A549 (cell line): Measurements from ENCODE around the gene TBC1D22A. TPM values are rescaled to one million over a fixed set of nuclear protein-coding genes. Genes with fewer than 3 reads are reported as not detected.

Experiments
- ATAC-seq, 2 experiments: fragments of 200-7000 bp in 1 of 2; fragments of >200 bp in 1 of 2; cut with Nextera tagmentation in 1 of 2; cut with Tn5 transposase in 1 of 2; 3 replicates each; pipeline versions ENCODE4 v1.8.0 to v1.9.1; 2018 to 2020; ENCODE audit warnings: mild to moderate bottlenecking in 1 of 2, moderate library complexity in 1 of 2
- CTCF ChIA-PET: fragments of 300-600 bp; sonication (Branson Sonifier 250); formaldehyde crosslinking; extraction: SDS; loops from one replicate; lab custom pipeline; 2021; ENCODE audit warnings: antibody characterized with exemption, inconsistent platforms; lab: Yijun Ruan, JAX
- POLR2A ChIA-PET: fragments of 350-600 bp; formaldehyde crosslinking; extraction: SDS; loops from one replicate; lab custom pipeline; 2021; ENCODE audit warnings: antibody characterized with exemption, inconsistent platforms; lab: Yijun Ruan, JAX
- DNase-seq, 2 experiments: peaks; one replicate each; pipeline versions ENCODE4 v3.0.0 to v3.0.0-alpha.2; 2011 to 2016; ENCODE audit warnings: low read depth in 1 of 2, low spot score in 1 of 2
- FAIRE-seq: peaks from 2 replicates; lab custom pipeline; 2011; peaks lifted over from hg19 to GRCh38; lab: Jason Lieb, UNC
- H3K27ac ChIP-seq, 2 experiments: fragments of >200 bp; sonication (Bioruptor Twin); formaldehyde crosslinking; 3 replicates each; pipeline ENCODE4 v1.5.1; 2016 to 2017
- H3K4me1 ChIP-seq: fragments of >200 bp; sonication (Bioruptor Twin); formaldehyde crosslinking; 3 replicates; pipeline ENCODE4 v1.6.1; 2016
- H3K4me2 ChIP-seq: fragments of >200 bp; sonication (Bioruptor Twin); formaldehyde crosslinking; 3 replicates; pipeline ENCODE4 v1.6.1; 2016
- H3K4me3 ChIP-seq: fragments of >200 bp; sonication (Bioruptor Twin); formaldehyde crosslinking; 3 replicates; pipeline ENCODE4 v1.5.1; 2016
- H3K9me3 ChIP-seq: fragments of >200 bp; sonication (Bioruptor Twin); formaldehyde crosslinking; 3 replicates; pipeline ENCODE4 v1.6.1; 2016
- BCL3 ChIP-seq: fragments of >200 bp; sonication (Bioruptor Twin); formaldehyde crosslinking; IDR thresholded peaks from 3 replicates; pipeline ENCODE4 v1.6.1; 2016
- CBX2 ChIP-seq: fragments of 200-600 bp; sonication (generic); IDR thresholded peaks from 2 replicates; pipeline ENCODE4 v1.6.1; 2016; ENCODE audit warnings: low read depth, mild to moderate bottlenecking, borderline replicate concordance
- CBX8 ChIP-seq: fragments of 200-600 bp; sonication (generic); IDR thresholded peaks from 2 replicates; pipeline ENCODE4 v1.6.1; 2016
- CHD2 ChIP-seq: fragments of 150-350 bp; IDR thresholded peaks from 2 replicates; pipeline ENCODE4 v1.6.1; 2014; ENCODE audit warnings: low read length; ENCODE audit not compliant: partially characterized antibody
- CHD4 ChIP-seq: fragments of 200-600 bp; sonication (generic); IDR thresholded peaks from 2 replicates; pipeline ENCODE4 v1.6.1; 2016; ENCODE audit warnings: antibody characterized with exemption, mild to moderate bottlenecking, borderline replicate concordance
- EHF ChIP-seq: fragments of 250-450 bp; sonication (Bioruptor Pico); IDR thresholded peaks from 2 replicates; pipeline ENCODE4 v1.5.0; 2020; ENCODE audit warnings: mild to moderate bottlenecking
- ELK1 ChIP-seq: fragments of 150-350 bp; IDR thresholded peaks from 2 replicates; pipeline ENCODE4 v1.6.1; 2014; ENCODE audit warnings: low read depth, mild to moderate bottlenecking, low read length
- FOXS1 ChIP-seq: fragments of 250-450 bp; sonication (Bioruptor Pico); IDR thresholded peaks from 2 replicates; pipeline ENCODE4 v1.5.0; 2020; ENCODE audit warnings: mild to moderate bottlenecking, moderate library complexity
- GATA3 ChIP-seq: IDR thresholded peaks from 2 replicates; pipeline ENCODE4 v1.6.1; 2012; ENCODE audit warnings: borderline replicate concordance
- HOXB5 ChIP-seq: fragments of 250-450 bp; sonication (Bioruptor Pico); IDR thresholded peaks from 2 replicates; pipeline ENCODE4 v1.5.0; 2020; ENCODE audit warnings: mild to moderate bottlenecking, moderate library complexity
- KDM5A ChIP-seq: fragments of 200-600 bp; sonication (generic); IDR thresholded peaks from 2 replicates; pipeline ENCODE4 v1.6.1; 2016; ENCODE audit warnings: antibody characterized with exemption, mild to moderate bottlenecking
- PHF8 ChIP-seq: fragments of 200-600 bp; sonication (generic); IDR thresholded peaks from 2 replicates; pipeline ENCODE4 v1.6.1; 2016; ENCODE audit warnings: low read depth, mild to moderate bottlenecking, antibody characterized with exemption, moderate library complexity, borderline replicate concordance
- REST ChIP-seq: fragments of 200-600 bp; sonication (generic); IDR thresholded peaks from 2 replicates; pipeline ENCODE4 v1.6.1; 2016; ENCODE audit warnings: antibody characterized with exemption, mild to moderate bottlenecking, moderate library complexity
- WGBS: methylation state at CpG from one replicate; pipeline ENCODE4 v1.1.6; 2017; ENCODE audit errors: missing lambda C conversion rate; 5-methylcytosine and 5-hydroxymethylcytosine counted together
- polyA plus RNA-seq, 4 experiments: library from polyadenylated mRNA; depleted of rRNA in 3 of 4; stranded (reverse); fragments of >200 nt; fragmentation: RNase III in 1 of 4; extraction: RNeasy Plus Mini Kit Qiagen cat#74134 plus additional on column Dnase treatment in 1 of 4; gene quantifications; 2 replicates in 3 of 4; 3 replicates in 1 of 4; pipeline ENCODE4 v1.2.3, GENCODE V29; 2011 to 2017

The TBC1D22A gene
- polyA plus RNA-seq, 2 of the 4 experiments (the other 2 are of a cell fraction) = 8.9 to 10.8 TPM

- FAIRE-seq (no peak), ATAC-seq (no peak), DNase-seq (no peak)
- POLR2A ChIA-PET = interaction anchor here (1.1 kb wide), 1 partner anchor 33 kb away, joined by 3 read pairs; the partner anchor contains the start of gene TBC1D22A
- H3K9me3 ChIP-seq = no peaks in the 10 kb centered on the region
- 81% methylated on average over 4 of the region's 9 CpGs for WGBS
- peaks cover 6% of the 10 kb centered on the region; the same call in 2 of the 3 replicates for H3K4me1 ChIP-seq
- no peak overlapping the region for H3K4me2 ChIP-seq
- CTCF ChIA-PET = interaction anchor here (1.0 to 4.5 kb wide), 6 partner anchors 8 to 56 kb away, joined by 3 to 34 read pairs (median 5); partner anchors contain the start of gene CERK
- TF ChIP-seq HOXB5 (CRISPR knock-in tag) = no peak
- TF ChIP-seq ELK1 = no peak
- no peak for TF ChIP-seq BCL3
- no peak for TF ChIP-seq PHF8
- TF ChIP-seq CHD4 = no peak
- no peak for TF ChIP-seq KDM5A
- no peak for TF ChIP-seq CBX2
- TF ChIP-seq EHF (CRISPR knock-in tag) = no peak
- H3K27ac ChIP-seq = no peak overlapping the region
- no peak overlapping the region for H3K4me3 ChIP-seq
Measured at GRCh38 chr22:46795140-46795539, 32.7 kb downstream of the TBC1D22A start.

GRCh38 chr22:46795845-46796565, 33.6 kb downstream of the TBC1D22A start:
- no peak overlapping the region for H3K4me2 ChIP-seq
- WGBS = 96% methylated on average over 9 of the region's 15 CpGs
- TF ChIP-seq FOXS1 (CRISPR knock-in tag) = no peak
- TF ChIP-seq HOXB5 (CRISPR knock-in tag) = no peak
- TF ChIP-seq CHD2 = no peak
- no peak for TF ChIP-seq GATA3
- no peak for TF ChIP-seq CBX8
- no peak for TF ChIP-seq REST
- no peak for TF ChIP-seq CBX2
- no peak for TF ChIP-seq ELK1
- H3K27ac ChIP-seq = no peak overlapping the region
- DNase-seq = no peak
- ATAC-seq = no peak
- no peak overlapping the region for H3K4me3 ChIP-seq
- H3K9me3 ChIP-seq = no peaks in the 10 kb centered on the region
- no peak for FAIRE-seq
- POLR2A ChIA-PET = no interaction called here
- peaks cover 6% of the 10 kb centered on the region; the same call in 2 of the 3 replicates for H3K4me1 ChIP-seq
- CTCF ChIA-PET = interaction anchor here (1.5 to 4.5 kb wide), 4 partner anchors 7 to 57 kb away, joined by 3 to 34 read pairs (median 8); partner anchors contain the start of gene CERK
